BJ (cell line): ENCODE measurements around the gene NUTM1. TPM values are rescaled to one million over a fixed set of nuclear protein-coding genes. Genes with fewer than 3 reads are reported as not detected.

Source experiments
- polyA plus RNA-seq: library from polyadenylated mRNA; depleted of rRNA; stranded (reverse); fragments of >200 nt; gene quantifications from 2 replicates; pipeline ENCODE4 v1.2.3, GENCODE V29; 2011; rRNA removed
- small RNA-seq: library from RNA; depleted of rRNA; stranded (forward); fragments of <200 nt; gene quantifications from one replicate; pipeline ENCODE3, GENCODE V24; 2012; ENCODE audit warnings: low replicate concordance, low read depth; ENCODE audit not compliant: insufficient read length

Gene NUTM1
- polyA plus RNA-seq, 1 experiment = not detected

Small RNA genes lying within 50 kb of the gene (small RNA-seq; reads per million reads assigned to genes)
- gene MIR1233-1 (not detected), gene RF00019 (not detected)

Other genes with a start within 250 kb of the NUTM1 start
- gene EMC7, start 241.5 kb upstream of the NUTM1 start, polyA plus RNA-seq = 80.8 and 126 TPM in 2 replicates
- 0.77 and 1.3 TPM in 2 replicates for gene PGBD4, start 241.2 kb upstream of the NUTM1 start, polyA plus RNA-seq
- 17.3 and 28.9 TPM in 2 replicates for gene KATNBL1, start 133.2 kb upstream of the NUTM1 start, polyA plus RNA-seq
- gene EMC4, start 118.3 kb upstream of the NUTM1 start, polyA plus RNA-seq = 75.5 and 119 TPM in 2 replicates
- gene SLC12A6, start 5.5 kb upstream of the NUTM1 start, polyA plus RNA-seq = 20.2 and 21.1 TPM in 2 replicates
- 345 and 352 TPM in 2 replicates for gene NOP10, start 179 bp upstream of the NUTM1 start, polyA plus RNA-seq
- 29.5 and 45.3 TPM in 2 replicates for gene LPCAT4, start 23.9 kb downstream of the NUTM1 start, polyA plus RNA-seq
- gene GOLGA8A, start 94.5 kb downstream of the NUTM1 start, polyA plus RNA-seq = 12.7 and 19.2 TPM in 2 replicates
- gene GOLGA8B, start 240.3 kb downstream of the NUTM1 start, polyA plus RNA-seq = 30.0 and 30.4 TPM in 2 replicates